DOHH2 (cell line): ENCODE data around the gene CBL.

Experiments used
- EZH2phosphoT487 ChIP-seq: fragments of 200-600 bp; sonication (generic); IDR thresholded peaks from 2 replicates; pipeline ENCODE4 v1.6.1; 2017; ENCODE audit warnings: borderline replicate concordance, mild to moderate bottlenecking, antibody characterized with exemption, low read length, moderate library complexity, mixed read lengths
- TF ChIP-seq, protein P1 (sequence below): fragments of 200-600 bp; sonication (generic); IDR thresholded peaks from one replicate; pipeline ENCODE4 v1.5.1; 2014; ENCODE audit warnings: antibody characterized with exemption, mild to moderate bottlenecking, low read depth, low read length; ENCODE audit not compliant: poor library complexity, severe bottlenecking

DNA sequence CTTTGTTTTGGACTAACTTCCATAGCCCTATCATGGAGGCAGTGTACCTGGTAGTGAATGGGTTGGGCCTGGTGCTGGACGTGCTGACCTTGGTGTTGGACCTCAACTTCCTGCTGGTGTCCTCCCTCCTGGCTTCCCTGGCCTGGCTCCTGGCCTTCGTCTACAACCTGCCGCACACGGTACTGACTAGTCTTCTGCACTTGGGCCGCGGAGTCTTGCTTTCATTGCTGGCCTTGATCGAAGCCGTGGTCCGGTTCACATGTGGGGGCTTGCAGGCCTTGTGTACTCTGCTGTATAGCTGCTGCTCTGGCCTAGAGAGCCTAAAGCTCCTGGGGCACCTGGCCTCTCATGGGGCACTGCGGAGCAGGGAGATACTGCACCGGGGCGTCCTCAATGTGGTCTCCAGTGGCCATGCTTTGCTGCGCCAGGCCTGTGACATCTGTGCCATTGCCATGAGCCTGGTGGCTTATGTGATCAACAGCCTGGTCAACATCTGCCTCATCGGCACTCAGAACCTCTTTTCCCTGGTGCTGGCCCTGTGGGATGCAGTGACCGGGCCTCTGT, 129.0 kb downstream of the CBL start:
- TF ChIP-seq, protein P1, sequence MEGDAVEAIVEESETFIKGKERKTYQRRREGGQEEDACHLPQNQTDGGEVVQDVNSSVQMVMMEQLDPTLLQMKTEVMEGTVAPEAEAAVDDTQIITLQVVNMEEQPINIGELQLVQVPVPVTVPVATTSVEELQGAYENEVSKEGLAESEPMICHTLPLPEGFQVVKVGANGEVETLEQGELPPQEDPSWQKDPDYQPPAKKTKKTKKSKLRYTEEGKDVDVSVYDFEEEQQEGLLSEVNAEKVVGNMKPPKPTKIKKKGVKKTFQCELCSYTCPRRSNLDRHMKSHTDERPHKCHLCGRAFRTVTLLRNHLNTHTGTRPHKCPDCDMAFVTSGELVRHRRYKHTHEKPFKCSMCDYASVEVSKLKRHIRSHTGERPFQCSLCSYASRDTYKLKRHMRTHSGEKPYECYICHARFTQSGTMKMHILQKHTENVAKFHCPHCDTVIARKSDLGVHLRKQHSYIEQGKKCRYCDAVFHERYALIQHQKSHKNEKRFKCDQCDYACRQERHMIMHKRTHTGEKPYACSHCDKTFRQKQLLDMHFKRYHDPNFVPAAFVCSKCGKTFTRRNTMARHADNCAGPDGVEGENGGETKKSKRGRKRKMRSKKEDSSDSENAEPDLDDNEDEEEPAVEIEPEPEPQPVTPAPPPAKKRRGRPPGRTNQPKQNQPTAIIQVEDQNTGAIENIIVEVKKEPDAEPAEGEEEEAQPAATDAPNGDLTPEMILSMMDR, result no peak
- TF ChIP-seq EZH2phosphoT487, result no peak
